Lower leg skin (tissue), 4 donors: ENCODE measurements around the gene PCK1. TPM values are rescaled to one million over a fixed set of nuclear protein-coding genes. Genes with fewer than 3 reads are reported as not detected.

Source experiments
- DNase-seq, 2 donors: peaks; one replicate each; pipeline ENCODE4 v3.0.0-alpha.2; 2019; ENCODE audit warnings: low spot score in 2 of 2
- H3K4me3 ChIP-seq: fragments of 200-600 bp; sonication (generic); 2 replicates; pipeline ENCODE4 v1.5.1; 2017; ENCODE audit warnings: mild to moderate bottlenecking, low read depth; ENCODE audit not compliant: poor library complexity, severe bottlenecking
- POLR2A ChIP-seq, 2 donors: fragments of 450-650 bp; IDR thresholded peaks; one replicate each; pipeline ENCODE4 v1.6.1; 2016 to 2017; ENCODE audit warnings: antibody characterized with exemption in 2 of 2, mild to moderate bottlenecking in 1 of 2, moderate library complexity in 1 of 2
- WGBS, 2 donors: methylation state at CpG; one replicate each; pipeline ENCODE4 v1.1.5; 2018; 5-methylcytosine and 5-hydroxymethylcytosine counted together
- intact Hi-C: fragments of 100-400 bp; cut with DNase I; formaldehyde crosslinking; loops from one replicate; pipeline ENCODE4 v1.15.0; 2023; ENCODE audit warnings: low total_unique reads
- total RNA-seq, 4 donors: library from RNA; depleted of rRNA; stranded (reverse); fragments of >200 nt; gene quantifications; one replicate each; pipeline ENCODE4 v1.1.0, GENCODE V29; 2016
- TF ChIP-seq, protein P1 (sequence below), 3 donors: fragments of 450-650 bp; IDR thresholded peaks; one replicate each; pipeline ENCODE4 v1.5.1; 2016; ENCODE audit warnings: antibody characterized with exemption in 3 of 3, mild to moderate bottlenecking in 3 of 3, moderate library complexity in 2 of 3

The PCK1 gene
- total RNA-seq, 4 donors from 2014 or later = 0.12 to 11.6 (median 2.1) TPM

DNA sequence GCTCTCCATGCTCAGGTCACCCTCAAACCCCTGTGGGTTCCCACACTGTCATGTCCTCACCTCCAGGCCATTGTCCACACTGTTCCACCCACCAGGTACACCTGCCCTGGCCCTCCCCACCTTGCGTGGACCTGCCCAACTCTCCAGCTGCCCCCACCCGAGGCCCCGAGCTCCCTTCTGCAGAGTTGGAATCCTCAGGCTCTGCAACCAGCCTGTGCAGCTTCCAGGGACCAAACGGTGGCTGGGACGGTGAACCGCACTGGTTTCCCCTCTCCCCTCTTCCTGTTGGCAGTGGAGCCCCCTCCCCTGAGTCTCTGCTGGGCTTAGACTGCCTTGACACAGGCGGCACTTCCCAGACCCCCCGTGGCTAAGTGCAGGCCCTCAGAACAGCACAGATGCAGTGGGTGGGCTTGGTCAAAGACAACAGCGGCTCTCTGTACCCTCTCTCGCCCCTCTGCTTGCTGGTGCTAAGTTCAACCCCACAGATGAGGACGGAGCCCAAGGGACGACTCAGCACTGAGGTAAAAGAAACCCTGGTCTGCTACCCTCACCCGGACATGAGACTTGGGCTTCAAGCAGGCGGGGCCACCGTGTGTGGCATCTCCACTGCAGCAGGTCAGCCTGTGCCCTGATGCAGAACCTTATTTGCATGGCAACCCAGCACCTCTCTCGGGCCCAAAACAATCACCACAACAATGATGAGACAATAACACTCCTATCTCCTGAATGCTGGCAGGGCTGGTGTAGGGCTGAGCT lies 48.4 kb downstream of the PCK1 start:
- intact Hi-C loops = no loop called here
- WGBS, 2 donors = 76 to 81% methylated on average over 15 to 16 of the region's 16 CpGs
- TF ChIP-seq, protein P1, sequence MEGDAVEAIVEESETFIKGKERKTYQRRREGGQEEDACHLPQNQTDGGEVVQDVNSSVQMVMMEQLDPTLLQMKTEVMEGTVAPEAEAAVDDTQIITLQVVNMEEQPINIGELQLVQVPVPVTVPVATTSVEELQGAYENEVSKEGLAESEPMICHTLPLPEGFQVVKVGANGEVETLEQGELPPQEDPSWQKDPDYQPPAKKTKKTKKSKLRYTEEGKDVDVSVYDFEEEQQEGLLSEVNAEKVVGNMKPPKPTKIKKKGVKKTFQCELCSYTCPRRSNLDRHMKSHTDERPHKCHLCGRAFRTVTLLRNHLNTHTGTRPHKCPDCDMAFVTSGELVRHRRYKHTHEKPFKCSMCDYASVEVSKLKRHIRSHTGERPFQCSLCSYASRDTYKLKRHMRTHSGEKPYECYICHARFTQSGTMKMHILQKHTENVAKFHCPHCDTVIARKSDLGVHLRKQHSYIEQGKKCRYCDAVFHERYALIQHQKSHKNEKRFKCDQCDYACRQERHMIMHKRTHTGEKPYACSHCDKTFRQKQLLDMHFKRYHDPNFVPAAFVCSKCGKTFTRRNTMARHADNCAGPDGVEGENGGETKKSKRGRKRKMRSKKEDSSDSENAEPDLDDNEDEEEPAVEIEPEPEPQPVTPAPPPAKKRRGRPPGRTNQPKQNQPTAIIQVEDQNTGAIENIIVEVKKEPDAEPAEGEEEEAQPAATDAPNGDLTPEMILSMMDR (IDR thresholded peaks at IDR 0.05) = no peak
- TF ChIP-seq POLR2A (IDR thresholded peaks at IDR 0.05) = no peak
- H3K4me3 ChIP-seq = no peak overlapping the region
- no peak for DNase-seq

DNA sequence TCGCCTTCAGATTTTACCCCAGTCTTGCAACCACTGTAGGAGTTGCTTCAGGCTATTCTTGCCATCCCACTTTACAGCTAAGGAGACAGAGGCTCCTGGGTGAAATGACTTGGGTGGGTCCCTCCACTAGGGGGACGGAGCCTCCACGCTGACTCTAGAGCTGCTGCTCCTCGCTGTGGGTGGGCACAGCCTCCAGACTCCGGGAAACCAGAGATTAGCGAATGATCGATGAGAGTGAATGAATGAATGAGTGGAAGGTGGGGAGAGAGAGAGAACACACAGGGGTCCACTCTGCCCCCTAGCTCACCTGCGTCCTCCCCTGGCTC lies 48.9 kb downstream of the PCK1 start:
- 87% methylated on average over 8 of the region's 8 CpGs for WGBS, 2 donors
- intact Hi-C loops = no loop called here
- DNase-seq = no peak
- no peak overlapping the region for H3K4me3 ChIP-seq
- TF ChIP-seq, protein P1 (IDR thresholded peaks at IDR 0.05) = no peak
- no peak for TF ChIP-seq POLR2A (IDR thresholded peaks at IDR 0.05)

DNA sequence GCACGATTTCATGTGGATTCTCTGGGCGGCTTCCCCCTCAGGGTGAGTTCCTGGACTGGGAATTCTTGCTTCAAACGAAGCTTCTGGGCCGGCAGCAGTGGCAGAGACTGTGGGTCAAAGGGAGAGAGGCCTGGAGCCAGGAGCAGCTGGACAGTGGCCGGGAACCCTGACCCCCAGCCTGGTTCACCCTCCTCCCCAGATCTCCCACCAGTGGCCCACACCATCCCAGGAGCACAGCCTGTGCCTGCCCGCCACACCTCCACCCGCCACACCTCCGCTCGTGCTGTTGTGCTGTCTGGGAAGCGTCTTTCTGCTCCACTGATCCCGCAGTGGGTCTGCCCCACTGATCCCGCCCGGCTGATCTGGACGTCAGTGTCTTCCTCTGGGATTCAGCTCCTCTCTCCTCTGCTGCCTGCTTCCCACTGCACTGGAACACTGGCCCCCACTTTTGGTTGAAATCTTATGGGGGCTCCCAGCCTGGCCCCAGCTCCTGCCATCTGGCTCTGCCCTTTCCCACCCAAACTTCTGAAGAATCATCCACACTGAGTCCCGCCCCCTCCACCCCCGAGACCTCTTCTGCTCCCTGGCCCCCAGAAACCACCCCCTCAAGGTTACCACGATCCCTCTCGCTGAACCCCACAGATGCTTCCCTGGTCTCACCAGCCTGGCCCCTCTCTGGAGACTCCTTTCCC lies 49.5 kb downstream of the PCK1 start:
- intact Hi-C loops = no loop called here
- whole genome bisulfite sequencing, 2 donors = 68 to 69% methylated on average over 18 of the region's 18 CpGs
- DNase-seq = peak in 1 of 2 donors; percentile 78
- no peak for TF ChIP-seq POLR2A (IDR thresholded peaks at IDR 0.05)
- TF ChIP-seq, protein P1 (IDR thresholded peaks at IDR 0.05) = no peak
- no peak overlapping the region for H3K4me3 ChIP-seq

GRCh38 chr20:57611586-57612311 lies 50.8 kb downstream of the PCK1 start:
- no peak overlapping the region for H3K4me3 ChIP-seq
- DNase-seq = peak in 1 of 2 donors; percentile 72
- intact Hi-C loops = no loop called here
- 79 to 81% methylated on average over 17 to 18 of the region's 18 CpGs for WGBS, 2 donors
- no peak for TF ChIP-seq POLR2A (IDR thresholded peaks at IDR 0.05)
- TF ChIP-seq, protein P1 (IDR thresholded peaks at IDR 0.05) = no peak

DNA sequence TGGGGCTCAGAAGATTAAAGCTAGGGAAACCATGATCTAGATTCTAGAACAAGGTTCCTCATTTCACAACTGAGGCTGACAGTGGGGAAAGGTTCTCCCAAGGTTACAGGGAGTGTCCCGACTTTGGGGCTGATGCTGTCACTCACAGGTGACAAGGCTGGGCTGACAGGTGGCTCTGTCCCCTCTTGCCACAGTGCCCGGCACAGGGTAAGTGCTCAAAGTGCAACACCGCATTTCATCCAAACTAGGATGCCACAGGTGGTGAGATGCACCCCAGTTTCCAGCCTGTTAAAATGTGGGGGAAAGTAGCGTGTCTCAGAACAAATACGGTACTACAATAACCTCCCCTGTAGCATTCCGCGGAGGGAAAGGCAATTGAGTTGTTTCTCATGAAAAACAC lies 51.5 kb downstream of the PCK1 start:
- 87 to 90% methylated on average over 7 of the region's 7 CpGs for WGBS, 2 donors
- peak in 1 of 2 donors; percentile 62 for DNase-seq
- TF ChIP-seq, protein P1 (IDR thresholded peaks at IDR 0.05) = no peak
- no peak for TF ChIP-seq POLR2A (IDR thresholded peaks at IDR 0.05)
- no peak overlapping the region for H3K4me3 ChIP-seq
- intact Hi-C loops = no loop called here
